Measurements from ENCODE around the gene LINGO4. TPM values are rescaled to one million over a fixed set of nuclear protein-coding genes. Genes with fewer than 3 reads are reported as not detected.

LINGO4 gene
- total and polyA plus RNA-seq, 2 donors (not counting 1 experiment from before 2014, with no cell fraction given), result not detected

DNA sequence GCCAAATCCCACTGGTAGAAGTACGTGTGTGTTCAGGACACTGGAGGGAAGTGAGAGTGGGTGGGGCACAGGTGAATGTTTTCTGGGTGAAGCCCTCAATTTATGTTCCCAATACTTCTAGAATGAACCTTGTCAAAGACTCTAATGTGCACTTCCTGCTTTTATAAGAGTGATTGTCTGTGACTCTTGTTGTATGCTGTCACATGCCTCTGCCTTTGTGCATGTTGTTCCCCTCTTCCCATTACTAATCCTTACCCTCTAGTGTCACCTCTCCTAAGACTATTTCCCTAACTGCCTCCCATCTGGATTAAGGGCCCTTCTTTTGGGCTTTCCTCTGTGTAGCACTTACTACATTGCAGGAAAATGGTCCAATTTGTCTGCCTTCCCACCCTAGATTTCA lies 2.5 kb upstream of the LINGO4 start:
- intact Hi-C loops (cut with micrococcal nuclease), result no loop called here
- Histone ChIP-seq H3K36me3 (replicated peaks in 1 of 2; ENCODE audit: control extremely low read depth in 1 of 2, control insufficient read depth in 1 of 2, extremely low read depth in 1 of 2, insufficient read depth in 2 of 2, low read length in 1 of 2) (no peaks in the 10 kb centered on the region), H3K9me3 (ENCODE audit: control extremely low read depth in 1 of 3, control insufficient read depth in 2 of 3, insufficient read depth in 1 of 3, low read length in 2 of 3) (no peaks in the 10 kb centered on the region), H3K9ac (ENCODE audit: low read length) (no peak overlapping the region), H4K20me1 (ENCODE audit: control insufficient read depth, insufficient read depth, low read length, poor library complexity, severe bottlenecking) (no peaks in the 10 kb centered on the region), H3K27me3 (replicated peaks in 1 of 4; ENCODE audit: control extremely low read depth in 1 of 4, control insufficient read depth in 3 of 4, insufficient read depth in 4 of 4, low read length in 3 of 4) (no peaks in the 10 kb centered on the region), H3K4me3 (ENCODE audit: control extremely low read depth in 1 of 5, extremely low read depth in 1 of 5, insufficient read depth in 1 of 5, low read depth in 2 of 5, low read length in 4 of 5) (no peak overlapping the region), H3K27ac (ENCODE audit: low read length in 2 of 2) (no peak overlapping the region), H3K4me2 (replicated peaks; ENCODE audit: low read depth, low read length, poor library complexity, severe bottlenecking) (no peak overlapping the region), H3K79me2 (ENCODE audit: control insufficient read depth, insufficient read depth, low read length) (no peaks in the 10 kb centered on the region), H3K4me1 (ENCODE audit: control insufficient read depth in 2 of 2, insufficient read depth in 2 of 2, low read length in 2 of 2) (peaks cover 6 to 9% of the 10 kb centered on the region in 2 donors), H2AFZ (ENCODE audit: insufficient read depth, low read depth, low read length, poor library complexity, severe bottlenecking) (no peak overlapping the region)
- ChIA-PET CTCF (interaction anchor here (1.4 kb wide), 1 partner anchor 29 kb away, joined by 4 read pairs; no protein-coding TSS in a partner anchor), POLR2A (no interaction called here)
- ATAC-seq (ENCODE audit: low read depth) (no peak), DNase-seq (no peak)
- no peaks in the 10 kb centered on the region for H3K9me3 Mint-ChIP-seq (ENCODE audit: insufficient read depth)
- TF ChIP-seq, protein P1, sequence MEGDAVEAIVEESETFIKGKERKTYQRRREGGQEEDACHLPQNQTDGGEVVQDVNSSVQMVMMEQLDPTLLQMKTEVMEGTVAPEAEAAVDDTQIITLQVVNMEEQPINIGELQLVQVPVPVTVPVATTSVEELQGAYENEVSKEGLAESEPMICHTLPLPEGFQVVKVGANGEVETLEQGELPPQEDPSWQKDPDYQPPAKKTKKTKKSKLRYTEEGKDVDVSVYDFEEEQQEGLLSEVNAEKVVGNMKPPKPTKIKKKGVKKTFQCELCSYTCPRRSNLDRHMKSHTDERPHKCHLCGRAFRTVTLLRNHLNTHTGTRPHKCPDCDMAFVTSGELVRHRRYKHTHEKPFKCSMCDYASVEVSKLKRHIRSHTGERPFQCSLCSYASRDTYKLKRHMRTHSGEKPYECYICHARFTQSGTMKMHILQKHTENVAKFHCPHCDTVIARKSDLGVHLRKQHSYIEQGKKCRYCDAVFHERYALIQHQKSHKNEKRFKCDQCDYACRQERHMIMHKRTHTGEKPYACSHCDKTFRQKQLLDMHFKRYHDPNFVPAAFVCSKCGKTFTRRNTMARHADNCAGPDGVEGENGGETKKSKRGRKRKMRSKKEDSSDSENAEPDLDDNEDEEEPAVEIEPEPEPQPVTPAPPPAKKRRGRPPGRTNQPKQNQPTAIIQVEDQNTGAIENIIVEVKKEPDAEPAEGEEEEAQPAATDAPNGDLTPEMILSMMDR (IDR thresholded peaks at IDR 0.05), result no peak
- TF ChIP-seq EZH2 (IDR thresholded peaks at IDR 0.05; ENCODE audit: borderline replicate concordance, insufficient read depth, low read depth, low read length, poor library complexity, severe bottlenecking), result no peak
- peaks cover 9% of the 10 kb centered on the region for H3K4me1 Mint-ChIP-seq
- no CpG with 5 or more reads among the region's 1 CpG for WGBS (ENCODE audit: insufficient coverage)
- no peak overlapping the region for H3K27ac Mint-ChIP-seq
- H3K27me3 Mint-ChIP-seq, result peaks cover 13% of the 10 kb centered on the region
- no peak overlapping the region for H3K4me3 Mint-ChIP-seq

DNA sequence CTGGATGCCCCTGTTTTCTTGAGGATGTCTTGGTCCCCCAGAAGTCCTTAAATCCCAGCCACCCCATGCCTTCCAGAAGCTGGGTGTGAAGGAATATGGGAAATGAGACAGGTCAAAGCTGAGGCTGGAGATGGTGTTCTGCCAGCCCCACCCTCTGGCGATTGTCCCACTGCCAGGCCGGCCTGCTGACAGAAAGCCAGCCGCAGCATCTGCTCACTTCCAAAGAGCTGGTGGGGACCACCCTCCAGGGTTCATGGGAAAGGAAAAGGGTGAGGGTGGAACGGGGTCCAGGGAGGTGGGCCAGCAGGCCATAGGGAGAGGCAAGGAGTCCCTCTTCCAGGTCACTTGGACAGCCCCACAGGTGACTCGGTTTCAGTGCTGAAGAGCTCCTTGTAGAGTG lies 1.9 kb upstream of the LINGO4 start:
- intact Hi-C loops (cut with micrococcal nuclease), result no loop called here
- Histone ChIP-seq H3K9me3 (ENCODE audit: control extremely low read depth in 1 of 3, control insufficient read depth in 2 of 3, insufficient read depth in 1 of 3, low read length in 2 of 3) (no peaks in the 10 kb centered on the region), H3K36me3 (replicated peaks in 1 of 2; ENCODE audit: control extremely low read depth in 1 of 2, control insufficient read depth in 1 of 2, extremely low read depth in 1 of 2, insufficient read depth in 2 of 2, low read length in 1 of 2) (no peaks in the 10 kb centered on the region), H3K4me2 (replicated peaks; ENCODE audit: low read depth, low read length, poor library complexity, severe bottlenecking) (no peak overlapping the region), H3K27ac (ENCODE audit: low read length in 2 of 2) (no peak overlapping the region), H3K9ac (ENCODE audit: low read length) (no peak overlapping the region), H3K27me3 (replicated peaks in 1 of 4; ENCODE audit: control extremely low read depth in 1 of 4, control insufficient read depth in 3 of 4, insufficient read depth in 4 of 4, low read length in 3 of 4) (no peaks in the 10 kb centered on the region), H3K4me3 (ENCODE audit: control extremely low read depth in 1 of 5, extremely low read depth in 1 of 5, insufficient read depth in 1 of 5, low read depth in 2 of 5, low read length in 4 of 5) (no peak overlapping the region), H3K4me1 (ENCODE audit: control insufficient read depth in 2 of 2, insufficient read depth in 2 of 2, low read length in 2 of 2) (peaks cover 6 to 9% of the 10 kb centered on the region in 2 donors), H2AFZ (ENCODE audit: insufficient read depth, low read depth, low read length, poor library complexity, severe bottlenecking) (no peak overlapping the region), H3K79me2 (ENCODE audit: control insufficient read depth, insufficient read depth, low read length) (no peaks in the 10 kb centered on the region), H4K20me1 (ENCODE audit: control insufficient read depth, insufficient read depth, low read length, poor library complexity, severe bottlenecking) (no peaks in the 10 kb centered on the region)
- 96% methylated on average over 5 of the region's 5 CpGs for WGBS (ENCODE audit: insufficient coverage)
- peaks cover 13% of the 10 kb centered on the region for H3K27me3 Mint-ChIP-seq
- H3K9me3 Mint-ChIP-seq (ENCODE audit: insufficient read depth), result no peaks in the 10 kb centered on the region
- no peak overlapping the region for H3K27ac Mint-ChIP-seq
- POLR2A ChIA-PET, result no interaction called here
- CTCF ChIA-PET, result interaction anchor here (1.1 to 1.4 kb wide), 2 partner anchors 30 to 213 kb away, joined by 4 read pairs; no protein-coding TSS in a partner anchor
- peaks cover 9% of the 10 kb centered on the region for H3K4me1 Mint-ChIP-seq
- H3K4me3 Mint-ChIP-seq, result no peak overlapping the region
- no peak for DNase-seq
- no peak for ATAC-seq (ENCODE audit: low read depth)
- no peak for TF ChIP-seq EZH2 (IDR thresholded peaks at IDR 0.05; ENCODE audit: borderline replicate concordance, insufficient read depth, low read depth, low read length, poor library complexity, severe bottlenecking)
- TF ChIP-seq, protein P1 (IDR thresholded peaks at IDR 0.05), result no peak

Data from B cell (primary cell).